Transverse colon (tissue), 4 donors: ENCODE data around the gene CYTH2. TPM values are rescaled to one million over a fixed set of nuclear protein-coding genes. Genes with fewer than 3 reads are reported as not detected.
A peak's percentile ranks its signal among the peaks of the same experiment; 100 is the strongest.

Experiments used
- DNase-seq: peaks from one replicate; pipeline ENCODE4 v3.0.0-alpha.2; 2019
- H3K27ac ChIP-seq, 4 donors: fragments of 200-600 bp; sonication (generic); 2 replicates each; pipeline ENCODE4 v1.5.1; 2016 to 2018; ENCODE audit warnings: inconsistent platforms in 4 of 4
- H3K27me3 ChIP-seq: fragments of 200-600 bp; sonication (generic); 2 replicates; pipeline ENCODE4 v1.5.1; 2017; ENCODE audit warnings: inconsistent platforms
- H3K36me3 ChIP-seq, 4 donors: fragments of 200-600 bp; sonication (generic); 2 replicates each; pipeline ENCODE4 v1.5.1; 2017 to 2019; ENCODE audit warnings: inconsistent platforms in 4 of 4
- H3K4me1 ChIP-seq, 4 donors: fragments of 200-600 bp; sonication (generic); 2 replicates each; pipeline ENCODE4 v1.5.1; 2017 to 2020; ENCODE audit warnings: inconsistent platforms in 4 of 4
- H3K4me3 ChIP-seq, 4 donors: fragments of 200-600 bp; sonication (generic); 1 replicate in 1 of 4; 2 replicates in 3 of 4; pipeline versions ENCODE4 v1.5.1 to v1.6.1; 2017 to 2019; ENCODE audit warnings: inconsistent platforms in 4 of 4
- H3K9me3 ChIP-seq, 2 donors: fragments of 200-600 bp; sonication (generic); 2 replicates each; pipeline ENCODE4 v1.5.1; 2017 to 2019; ENCODE audit warnings: inconsistent platforms in 2 of 2
- CTCF ChIP-seq, 5 experiments: fragments of 200-600 bp in 3 of 5; fragments of 450-650 bp in 2 of 5; sonication (generic) in 3 of 5; IDR thresholded peaks; 1 replicate in 2 of 5; 2 replicates in 3 of 5; pipeline ENCODE4 v1.5.1; 2016 to 2017; ENCODE audit warnings: antibody characterized with exemption in 5 of 5, inconsistent platforms in 3 of 5, mild to moderate bottlenecking in 2 of 5, moderate library complexity in 1 of 5
- EP300 ChIP-seq: sonication (generic); formaldehyde crosslinking; IDR thresholded peaks from one replicate; pipeline ENCODE4 v1.6.1; 2017; ENCODE audit warnings: antibody characterized with exemption, low read depth
- POLR2A ChIP-seq: fragments of 450-650 bp; IDR thresholded peaks from one replicate; pipeline ENCODE4 v1.6.1; 2016; ENCODE audit warnings: antibody characterized with exemption, mild to moderate bottlenecking, moderate library complexity
- POLR2AphosphoS5 ChIP-seq, 3 donors: sonication (generic); formaldehyde crosslinking; IDR thresholded peaks; one replicate each; pipeline ENCODE4 v1.6.1; 2016; ENCODE audit warnings: antibody characterized with exemption in 3 of 3
- WGBS, 2 donors: methylation state at CpG; one replicate each; pipeline ENCODE4 v1.1.5; 2018; ENCODE audit warnings: low coverage in 1 of 2; 5-methylcytosine and 5-hydroxymethylcytosine counted together
- in situ Hi-C, 4 donors: fragments of 200-750 bp; cut with MboI; loops; one replicate each; pipeline versions ENCODE4 v1.15.0 to v1.15.1; 2017; ENCODE audit warnings: low sequenced_read_pairs in 3 of 4, low pct_ligation_motif_present in 1 of 4, low pct_unique_long_range_greater_than_20kb in 1 of 4
- intact Hi-C: fragments of 100-400 bp; cut with DNase I; formaldehyde crosslinking; loops from one replicate; pipeline ENCODE4 v1.15.1; 2023; ENCODE audit warnings: low total_unique reads
- total RNA-seq, 4 donors: library from RNA; depleted of rRNA; stranded (reverse); fragments of >200 nt; gene quantifications; one replicate each; pipeline ENCODE4 v1.1.0, GENCODE V29; 2016

CYTH2 gene
- total RNA-seq, 4 donors from 2014 or later = 61.1 to 410 (median 171) TPM

DNA sequence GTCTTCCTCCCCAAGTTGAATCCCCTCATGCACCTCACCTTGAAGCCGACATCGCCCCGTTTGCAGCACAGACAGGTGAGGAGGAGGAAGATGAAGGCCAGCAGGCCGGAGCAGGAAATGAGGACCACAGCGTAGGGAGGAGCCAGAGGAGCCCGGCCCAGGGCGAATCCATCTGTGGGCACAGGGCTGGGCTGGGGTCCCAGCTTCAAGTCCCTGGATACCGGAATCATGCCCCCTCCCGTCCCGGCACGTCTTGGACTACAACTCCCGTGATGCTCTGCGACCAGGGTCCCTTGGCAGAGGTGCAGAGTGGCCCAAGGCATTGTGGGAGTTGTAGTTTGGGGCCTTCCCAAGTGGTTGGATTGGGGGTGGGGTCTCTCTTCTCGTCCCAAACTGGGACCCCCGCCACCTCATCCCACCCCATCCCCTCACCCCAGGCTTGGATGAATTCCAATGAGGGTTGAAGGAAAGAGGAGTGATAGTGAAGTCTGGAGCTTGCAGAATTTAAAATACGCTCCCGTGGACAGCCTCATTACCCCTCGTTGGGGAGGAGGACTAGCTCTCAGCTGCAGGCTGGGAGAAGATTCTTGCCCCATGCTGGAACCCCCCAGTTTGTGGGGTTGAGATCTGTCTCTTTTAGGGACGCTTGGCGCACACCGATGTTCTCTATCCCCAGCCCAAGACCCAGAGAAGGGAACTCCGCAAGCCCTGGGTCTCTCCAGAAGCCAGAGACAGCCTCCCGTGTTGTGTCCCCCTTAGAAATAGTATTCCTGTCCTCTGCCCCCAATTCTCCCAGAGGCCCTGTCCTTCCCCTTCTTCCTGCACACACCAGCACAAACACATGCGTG lies 41.5 kb downstream of the CYTH2 start:
- Histone ChIP-seq H3K4me1 (peaks cover 0 to 9% (median 4%) of the 10 kb centered on the region in 4 donors), H3K27me3 (peaks cover 39% of the 10 kb centered on the region), H3K36me3 (no peaks in the 10 kb centered on the region), H3K9me3 (no peaks in the 10 kb centered on the region), H3K27ac (no peak overlapping the region), H3K4me3 (peak overlapping the region in 1 of 4 donors; percentile 7)
- TF ChIP-seq POLR2A (no peak), CTCF (IDR thresholded peaks at IDR 0.05) (no peak), POLR2AphosphoS5 (IDR thresholded peaks at IDR 0.05) (no peak), EP300 (no peak)
- DNase-seq = peak; percentile 71
- in situ Hi-C loops (no loop called here), intact Hi-C loops (no loop called here)
- WGBS, 2 donors = 11 to 26% methylated on average over 9 to 24 of the region's 24 CpGs

GRCh38 chr19:48511321-48511731 lies 42.2 kb downstream of the CYTH2 start:
- in situ Hi-C loops = no loop called here
- no peak overlapping the region for H3K27ac ChIP-seq
- no peak for DNase-seq
- H3K27me3 ChIP-seq = peaks cover 39% of the 10 kb centered on the region
- no peaks in the 10 kb centered on the region for H3K9me3 ChIP-seq
- TF ChIP-seq POLR2AphosphoS5 (IDR thresholded peaks at IDR 0.05) (no peak), POLR2A (no peak), EP300 (no peak), CTCF (IDR thresholded peaks at IDR 0.05) (no peak)
- no peaks in the 10 kb centered on the region for H3K36me3 ChIP-seq
- H3K4me3 ChIP-seq = peak overlapping the region in 1 of 4 donors; percentile 7
- H3K4me1 ChIP-seq = peaks cover 0 to 9% (median 4%) of the 10 kb centered on the region in 4 donors
- intact Hi-C loops = no loop called here
- WGBS, 2 donors = 1% methylated on average over 17 of the region's 32 CpGs; no CpG with 5 or more reads in 1 of the 2 donors

- H3K36me3 ChIP-seq = no peaks in the 10 kb centered on the region
- peaks cover 45% of the 10 kb centered on the region for H3K27me3 ChIP-seq
- H3K27ac ChIP-seq = no peak within 1 kb of the TSS
- peak within 1 kb of the TSS in 1 of 4 donors; percentile 7 for H3K4me3 ChIP-seq
- no peaks in the 10 kb centered on the region for H3K9me3 ChIP-seq
- in situ Hi-C loops (no loop called here), intact Hi-C loops (no loop called here)
- peak; percentile 55 for DNase-seq
- 0 to 11% methylated on average over 4 to 30 of the region's 32 CpGs for WGBS, 2 donors
- H3K4me1 ChIP-seq = peaks cover 0 to 9% (median 4%) of the 10 kb centered on the region in 4 donors
- no peak for TF ChIP-seq CTCF (IDR thresholded peaks at IDR 0.05)
- no peak for TF ChIP-seq POLR2A
- TF ChIP-seq EP300 = no peak
- TF ChIP-seq POLR2AphosphoS5 (IDR thresholded peaks at IDR 0.05) = no peak
Observed at GRCh38 chr19:48511800-48512503, 42.8 kb downstream of the CYTH2 start, which contains the start of gene LMTK3. TSS of gene LMTK3 (minus strand) at chr19:48511835. CDS start at chr19:48511576, 259 bp downstream.
